GM13977 (cell line): ENCODE results near the gene COL6A2.
"Not testable (repeated sequence)": the region's sequence is repeated elsewhere in the genome, so short reads cannot be mapped to it uniquely, and the experiment has no call there.

Experiments used
- DNase-seq: peaks from one replicate; pipeline ENCODE4 v3.0.0; 2012; ENCODE audit warnings: low spot score
- CTCF ChIP-seq: IDR thresholded peaks from 2 replicates; pipeline ENCODE4 v1.5.1; 2012; ENCODE audit warnings: mild to moderate bottlenecking, control low read depth; ENCODE audit not compliant: insufficient read depth; ENCODE audit errors: extremely low read depth, missing control alignments
- in situ Hi-C: fragments of 300-500 bp; cut with MboI; formaldehyde crosslinking; loops from one replicate; pipeline ENCODE4 v1.12.0; 2022; ENCODE audit warnings: low sequenced_read_pairs, low pct_unique_long_range_greater_than_20kb, mixed read lengths, inconsistent platforms; ENCODE audit not compliant: unreplicated experiment

COL6A2 gene

DNA sequence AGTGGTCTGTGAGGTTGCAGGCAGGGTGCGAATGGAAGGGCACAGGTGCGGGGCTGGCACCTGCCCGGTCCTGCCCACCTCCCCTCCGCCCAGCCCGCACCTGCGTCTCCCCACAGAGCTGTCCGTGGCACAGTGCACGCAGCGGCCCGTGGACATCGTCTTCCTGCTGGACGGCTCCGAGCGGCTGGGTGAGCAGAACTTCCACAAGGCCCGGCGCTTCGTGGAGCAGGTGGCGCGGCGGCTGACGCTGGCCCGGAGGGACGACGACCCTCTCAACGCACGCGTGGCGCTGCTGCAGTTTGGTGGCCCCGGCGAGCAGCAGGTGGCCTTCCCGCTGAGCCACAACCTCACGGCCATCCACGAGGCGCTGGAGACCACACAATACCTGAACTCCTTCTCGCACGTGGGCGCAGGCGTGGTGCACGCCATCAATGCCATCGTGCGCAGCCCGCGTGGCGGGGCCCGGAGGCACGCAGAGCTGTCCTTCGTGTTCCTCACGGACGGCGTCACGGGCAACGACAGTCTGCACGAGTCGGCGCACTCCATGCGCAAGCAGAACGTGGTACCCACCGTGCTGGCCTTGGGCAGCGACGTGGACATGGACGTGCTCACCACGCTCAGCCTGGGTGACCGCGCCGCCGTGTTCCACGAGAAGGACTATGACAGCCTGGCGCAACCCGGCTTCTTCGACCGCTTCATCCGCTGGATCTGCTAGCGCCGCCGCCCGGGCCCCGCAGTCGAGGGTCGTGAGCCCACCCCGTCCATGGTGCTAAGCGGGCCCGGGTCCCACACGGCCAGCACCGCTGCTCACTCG lies 34.1 kb downstream of the COL6A2 start:
- in situ Hi-C loops, result no loop called here
- no peak for TF ChIP-seq CTCF
- DNase-seq, result no peak

- in situ Hi-C loops, result no loop called here
- TF ChIP-seq CTCF, result no peak
Measured at GRCh38 chr21:46135782-46136395, 38.0 kb downstream of the COL6A2 start.

GRCh38 chr21:46136739-46137349 lies 38.9 kb downstream of the COL6A2 start:
- DNase-seq, result no peak
- in situ Hi-C loops, result no loop called here
- TF ChIP-seq CTCF, result no peak

More at GRCh38 chr21:46135782-46136395, 38.0 kb downstream of the COL6A2 start:
- no peak for DNase-seq

GRCh38 chr21:46137908-46138307 lies 40.0 kb downstream of the COL6A2 start:
- in situ Hi-C loops, result no loop called here
- DNase-seq, result no peak
- no peak for TF ChIP-seq CTCF

GRCh38 chr21:46138383-46138970 lies 40.6 kb downstream of the COL6A2 start:
- DNase-seq, result no peak
- TF ChIP-seq CTCF, result no peak
- in situ Hi-C loops, result no loop called here

- no peak for TF ChIP-seq CTCF
- in situ Hi-C loops, result no loop called here
- no peak for DNase-seq
Measured at GRCh38 chr21:46139686-46140085, 41.8 kb downstream of the COL6A2 start.

GRCh38 chr21:46140352-46141003 lies 42.6 kb downstream of the COL6A2 start:
- DNase-seq, in situ Hi-C loops: not testable (repeated sequence)
